SIG-M5 treated with dmso at 0.1 percent for 504 hours (cell line): ENCODE data around the gene COG7.
A peak's percentile ranks its signal among the peaks of the same experiment; 100 is the strongest.
"Not testable (repeated sequence)": the region's sequence is repeated elsewhere in the genome, so short reads cannot be mapped to it uniquely, and the experiment has no call there.

Experiments
- DNase-seq: peaks from one replicate; lab custom pipeline; 2025; ENCODE audit not compliant: unreplicated experiment; lab: John Stamatoyannopoulos, UW

The COG7 gene

DNA sequence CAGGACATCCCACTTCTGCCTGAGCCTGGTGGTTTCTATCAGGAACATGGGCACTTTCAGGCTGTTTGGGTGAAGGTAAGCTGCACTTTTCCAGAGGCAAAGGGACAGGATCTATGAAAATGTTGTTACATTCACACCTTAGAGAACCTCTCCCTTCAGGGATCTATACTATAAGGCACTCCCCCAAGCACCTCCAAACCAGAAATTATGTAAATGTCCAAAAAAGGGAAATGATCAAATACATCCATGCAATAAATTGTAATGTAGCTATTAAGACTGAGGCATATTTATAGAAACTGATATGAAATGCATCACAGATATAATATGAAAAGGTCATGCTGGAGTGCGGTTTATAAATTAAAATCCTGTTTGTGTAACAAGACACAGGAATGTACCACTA lies 23.3 kb upstream of the COG7 start:
- DNase-seq = no peak

DNA sequence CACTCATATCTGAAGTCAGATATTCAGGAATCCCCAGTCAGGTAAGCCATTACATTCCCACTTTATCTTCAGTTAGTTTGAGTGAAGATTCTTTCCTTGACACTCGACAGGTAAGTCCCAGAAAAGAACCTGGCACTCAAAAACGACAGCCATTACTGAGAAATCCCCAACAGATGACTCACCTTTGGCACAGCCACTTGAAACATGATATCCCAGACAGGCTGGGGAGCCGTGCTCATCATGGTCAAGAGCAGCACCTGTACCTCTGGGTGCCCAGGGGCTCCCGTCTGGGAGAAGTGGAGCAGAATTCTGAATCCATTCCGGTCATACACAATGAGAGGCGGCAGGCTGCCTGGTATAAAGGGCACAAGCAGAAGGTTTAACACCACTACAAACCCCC lies 16.8 kb upstream of the COG7 start:
- peak; percentile 2 for DNase-seq

DNA sequence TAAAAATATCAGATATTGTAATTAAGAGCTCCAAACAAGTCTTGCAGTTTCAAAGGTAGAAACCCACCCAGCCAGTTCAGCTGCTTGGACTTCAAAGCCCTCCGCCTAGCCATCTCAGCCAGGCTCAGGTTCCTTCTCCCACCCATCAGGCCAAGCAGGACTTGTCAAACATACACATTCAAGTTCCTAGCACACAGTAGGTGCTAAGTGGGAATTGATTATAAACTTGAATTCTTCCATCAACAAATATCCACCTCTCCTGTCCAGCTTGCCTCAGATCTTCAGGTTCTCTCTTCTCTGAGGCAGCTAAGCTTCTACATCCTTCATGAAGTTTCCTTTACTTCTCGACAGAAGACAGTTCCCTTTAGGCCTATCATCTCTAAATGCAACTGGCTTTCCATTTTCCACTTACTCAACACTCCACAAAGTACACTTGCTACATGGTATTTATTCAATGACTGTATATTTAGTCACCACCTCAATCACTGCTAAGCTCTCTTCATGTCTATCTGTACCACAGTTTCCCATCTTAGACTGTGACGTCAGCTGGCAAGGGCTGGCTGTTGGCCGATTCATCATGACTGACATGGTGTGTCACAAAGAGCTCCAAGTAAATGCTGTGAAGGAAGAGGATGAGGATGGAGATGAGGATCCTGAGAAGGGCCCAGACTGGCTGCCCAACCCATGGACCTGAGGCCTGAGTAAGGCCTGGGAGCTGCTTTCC lies 13.3 kb upstream of the COG7 start:
- no peak for DNase-seq

DNA sequence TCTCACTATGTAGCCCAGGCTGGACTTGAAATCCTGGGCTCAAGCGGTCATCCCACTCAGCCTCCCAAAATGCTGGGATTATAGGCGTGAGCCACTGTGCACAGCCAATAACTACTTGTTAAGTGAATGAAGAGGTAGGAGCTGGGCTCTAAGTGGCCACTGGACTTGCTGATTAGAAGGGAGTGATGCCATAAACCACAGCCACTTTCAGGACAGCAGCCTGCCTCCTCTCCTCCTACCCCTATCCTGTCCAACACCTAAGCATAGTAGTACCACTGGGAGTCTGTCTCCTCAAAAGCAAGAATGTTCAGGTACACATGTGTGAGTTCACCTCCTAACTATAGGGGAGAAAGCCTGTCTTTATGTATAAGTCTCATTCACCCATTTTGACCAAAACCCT lies 12.2 kb upstream of the COG7 start:
- no peak for DNase-seq

DNA sequence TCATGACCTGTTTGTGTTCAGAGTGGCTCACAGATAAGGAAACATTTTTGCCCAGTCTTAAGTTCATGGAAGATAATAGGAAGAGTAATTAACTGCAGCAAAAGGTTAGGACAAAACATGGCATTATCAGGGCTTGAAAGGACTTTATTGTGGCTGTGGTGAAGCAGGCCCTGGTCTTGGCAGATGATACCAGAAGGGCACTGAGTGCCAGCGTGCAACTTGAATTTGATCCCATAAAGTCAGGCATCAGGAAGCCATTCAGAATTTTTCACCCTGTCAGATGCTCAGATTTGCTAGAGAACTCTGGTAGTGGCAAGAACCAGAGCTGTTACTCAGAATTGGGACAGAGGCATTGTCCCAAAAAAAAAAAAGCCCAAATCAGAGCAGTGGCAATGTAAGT lies 11.2 kb upstream of the COG7 start:
- no peak for DNase-seq

DNA sequence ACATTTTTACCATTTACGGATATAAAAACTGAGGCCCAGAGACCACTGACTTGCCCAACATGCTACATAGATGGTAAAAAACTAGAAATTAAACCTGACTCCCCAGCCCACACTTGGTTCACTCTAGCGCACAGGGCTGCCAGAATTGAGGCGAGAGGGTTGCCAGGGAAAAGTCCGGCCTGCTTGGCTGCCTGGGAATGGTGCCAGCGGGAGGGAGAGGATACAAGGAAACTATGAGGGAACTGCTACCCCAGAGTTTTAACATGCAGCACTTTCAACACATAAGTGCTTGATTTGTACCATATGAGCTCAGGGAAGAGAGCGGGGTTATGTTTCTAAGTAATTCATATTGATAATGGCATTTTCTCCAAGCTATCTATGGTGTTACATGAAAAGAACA lies 10.0 kb upstream of the COG7 start:
- DNase-seq = not testable (repeated sequence)

DNA sequence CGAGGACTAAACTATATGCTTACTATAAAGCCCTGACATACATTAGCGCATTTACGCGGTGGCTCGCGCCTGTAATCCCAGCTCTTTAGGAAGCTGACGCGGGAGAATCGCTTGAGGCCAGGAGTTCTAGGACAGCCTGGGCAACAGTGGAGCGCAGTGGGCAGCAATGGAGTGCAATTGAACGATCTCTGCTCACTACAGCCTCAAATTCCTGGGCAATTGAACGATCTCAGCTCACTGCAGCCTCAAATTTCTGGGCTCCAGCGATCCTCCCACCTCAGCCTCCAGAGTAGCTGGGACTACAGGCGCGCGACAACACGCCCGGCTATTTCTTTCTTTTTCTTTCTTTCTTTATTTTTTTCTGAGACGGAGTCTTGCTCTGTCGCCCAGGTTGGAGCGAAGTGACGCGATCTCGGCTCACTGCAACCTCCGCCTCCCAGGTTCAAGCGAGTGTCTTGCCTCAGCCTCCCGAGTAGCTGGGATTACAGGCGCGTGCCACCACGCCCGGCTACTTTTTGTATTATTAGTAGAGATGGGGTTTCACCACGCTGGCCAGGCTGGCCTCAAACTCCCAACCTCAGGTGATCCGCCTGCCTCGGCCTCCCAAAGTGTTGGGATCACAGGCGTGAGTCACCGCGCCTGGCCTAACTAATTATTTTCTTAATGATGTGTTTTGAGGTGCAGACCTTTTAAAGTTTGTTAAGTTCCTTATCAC lies 506 bp upstream of the COG7 start:
- no peak for DNase-seq

DNA sequence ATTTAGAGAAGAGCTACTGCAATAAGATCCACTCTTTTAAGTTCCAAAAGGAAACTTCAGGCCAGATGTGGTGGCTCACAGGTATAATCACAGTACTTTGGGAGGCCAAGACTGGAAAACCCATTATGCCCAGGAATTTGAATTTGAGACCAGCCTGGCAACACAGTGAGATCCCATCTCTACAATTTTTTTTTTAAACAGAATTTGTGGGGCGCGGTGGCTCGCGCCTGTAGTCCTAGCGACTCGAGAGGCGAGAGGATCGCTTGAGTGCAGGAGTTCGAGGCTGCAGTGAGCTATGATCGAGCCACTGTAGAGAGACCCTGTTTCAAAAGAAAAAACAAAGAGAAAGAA lies 793 bp downstream of the COG7 start:
- DNase-seq = no peak

DNA sequence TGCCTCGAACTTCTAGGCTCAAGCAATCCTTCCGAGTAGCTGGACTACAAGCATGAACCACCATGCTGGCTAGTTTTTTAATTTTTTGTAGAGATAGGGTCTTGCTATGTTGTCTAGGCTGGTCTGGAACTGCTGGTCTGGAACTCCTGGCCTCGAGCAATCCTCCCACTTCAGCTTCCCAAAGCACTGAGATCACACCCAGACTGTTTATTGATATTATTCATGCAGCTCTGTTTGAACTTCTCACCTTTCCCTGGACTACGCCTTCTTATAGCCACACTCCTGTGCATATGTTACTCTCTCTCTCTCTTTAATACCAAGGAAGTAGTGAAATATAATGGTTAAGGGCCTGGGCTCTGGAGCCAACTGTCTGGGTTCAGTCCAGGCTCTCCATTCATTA lies 4.6 kb downstream of the COG7 start:
- DNase-seq = no peak

DNA sequence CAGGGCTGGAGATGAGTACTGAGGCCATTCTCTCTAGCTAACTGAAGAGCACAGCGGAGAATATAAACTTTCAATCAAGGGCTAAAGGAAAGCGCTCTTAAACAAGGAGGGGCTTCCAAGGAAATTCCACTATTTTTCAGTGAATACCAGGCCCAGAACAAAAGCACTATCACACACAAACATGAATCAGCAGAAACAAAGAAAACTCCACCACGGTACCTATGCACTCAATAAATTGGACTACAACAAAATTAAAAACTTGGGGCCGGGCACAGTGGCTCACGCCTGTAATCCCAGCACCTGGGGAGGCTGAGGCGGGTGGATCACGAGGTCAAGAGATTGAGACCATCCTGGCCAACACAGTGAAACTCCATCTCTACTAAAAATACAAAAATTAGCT lies 15.4 kb downstream of the COG7 start:
- not testable (repeated sequence) for DNase-seq

DNA sequence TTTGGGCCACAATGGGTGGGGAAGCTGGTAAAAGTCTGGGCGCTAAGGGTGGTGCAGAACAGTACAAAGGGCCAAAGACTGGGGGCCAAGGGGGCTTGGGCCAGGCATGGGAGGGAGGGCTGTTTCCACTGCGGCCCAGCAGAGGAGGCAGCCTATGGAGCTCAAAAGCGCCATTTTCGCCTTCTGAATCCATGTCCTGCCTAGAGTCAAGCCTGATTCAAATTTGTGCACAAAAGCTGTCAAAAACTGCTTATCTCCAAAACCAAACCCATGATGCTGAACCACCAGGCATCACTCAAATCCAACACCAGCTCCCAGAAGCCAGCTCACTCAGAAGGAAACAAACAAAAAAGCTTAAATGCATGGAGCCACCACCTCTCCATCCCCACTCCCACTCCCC lies 16.0 kb downstream of the COG7 start:
- DNase-seq = no peak

DNA sequence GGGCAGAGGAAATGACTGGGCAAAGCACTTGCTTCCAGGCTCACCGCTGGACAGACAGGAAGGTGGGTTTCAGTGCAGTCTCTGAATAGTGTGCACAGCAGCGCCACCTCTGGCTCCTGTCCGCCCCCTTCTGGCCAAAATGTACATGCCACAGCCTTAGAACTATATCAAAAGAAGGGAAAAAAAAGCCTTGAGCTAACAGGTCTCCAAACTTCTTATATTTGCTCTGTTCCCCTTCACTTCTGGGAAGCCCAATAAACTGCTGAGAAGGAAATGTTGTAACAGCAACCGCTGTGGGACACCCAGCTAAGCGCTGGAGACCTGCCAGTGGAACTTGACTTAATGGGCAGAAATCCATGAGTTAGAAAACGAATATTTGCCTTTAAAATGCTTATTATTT lies 17.5 kb downstream of the COG7 start:
- peak; percentile 90 for DNase-seq

DNA sequence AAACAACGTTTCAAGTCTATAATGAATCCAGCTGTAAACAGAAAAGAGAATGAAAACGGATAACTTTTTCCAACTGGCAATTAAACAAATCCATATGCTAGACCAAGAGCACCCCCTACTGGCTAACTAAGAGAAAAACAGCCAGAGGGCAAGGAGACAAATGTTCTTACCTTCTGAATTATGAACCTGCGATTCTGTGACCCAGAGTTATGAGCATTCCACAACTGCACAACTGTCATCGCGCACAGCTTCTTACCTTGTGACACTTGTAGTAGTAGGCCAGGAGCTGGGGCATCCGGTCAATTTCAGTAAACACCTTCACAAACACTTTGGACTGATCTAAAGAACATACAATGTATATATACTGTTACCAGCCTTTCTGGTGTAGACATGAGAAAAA lies 18.6 kb downstream of the COG7 start:
- DNase-seq = peak; percentile 66

DNA sequence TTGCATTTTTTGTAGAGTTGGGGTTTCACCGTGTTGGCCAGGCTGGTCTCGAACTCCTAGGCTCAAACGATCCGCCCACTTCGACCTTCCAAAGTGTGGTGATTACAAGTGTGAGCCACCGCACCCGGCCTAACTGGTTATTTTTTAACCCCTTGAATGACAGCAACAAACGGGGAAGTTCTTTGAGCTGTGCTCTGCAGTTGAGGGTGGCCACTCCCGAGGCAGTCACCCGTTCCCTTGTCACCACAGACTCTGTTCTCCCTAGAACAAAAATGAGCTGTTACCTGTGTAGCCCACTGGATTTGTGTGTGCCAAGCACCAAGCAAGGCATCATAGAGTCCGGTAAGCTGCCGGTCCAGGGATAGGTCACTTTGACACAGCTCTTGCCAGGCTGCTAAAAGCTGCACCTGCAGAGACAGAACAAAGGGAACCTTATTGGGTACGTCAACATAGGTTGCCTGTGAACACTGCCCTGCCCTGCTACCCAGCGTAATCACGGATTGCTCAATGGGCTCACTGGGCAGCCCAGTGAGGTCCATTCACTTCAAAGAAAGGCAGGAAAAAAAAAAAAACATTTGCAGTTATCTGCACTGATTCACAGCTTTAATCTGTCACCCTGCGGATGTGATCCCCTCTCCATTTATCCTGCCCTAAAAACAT lies 19.6 kb downstream of the COG7 start:
- DNase-seq = no peak

DNA sequence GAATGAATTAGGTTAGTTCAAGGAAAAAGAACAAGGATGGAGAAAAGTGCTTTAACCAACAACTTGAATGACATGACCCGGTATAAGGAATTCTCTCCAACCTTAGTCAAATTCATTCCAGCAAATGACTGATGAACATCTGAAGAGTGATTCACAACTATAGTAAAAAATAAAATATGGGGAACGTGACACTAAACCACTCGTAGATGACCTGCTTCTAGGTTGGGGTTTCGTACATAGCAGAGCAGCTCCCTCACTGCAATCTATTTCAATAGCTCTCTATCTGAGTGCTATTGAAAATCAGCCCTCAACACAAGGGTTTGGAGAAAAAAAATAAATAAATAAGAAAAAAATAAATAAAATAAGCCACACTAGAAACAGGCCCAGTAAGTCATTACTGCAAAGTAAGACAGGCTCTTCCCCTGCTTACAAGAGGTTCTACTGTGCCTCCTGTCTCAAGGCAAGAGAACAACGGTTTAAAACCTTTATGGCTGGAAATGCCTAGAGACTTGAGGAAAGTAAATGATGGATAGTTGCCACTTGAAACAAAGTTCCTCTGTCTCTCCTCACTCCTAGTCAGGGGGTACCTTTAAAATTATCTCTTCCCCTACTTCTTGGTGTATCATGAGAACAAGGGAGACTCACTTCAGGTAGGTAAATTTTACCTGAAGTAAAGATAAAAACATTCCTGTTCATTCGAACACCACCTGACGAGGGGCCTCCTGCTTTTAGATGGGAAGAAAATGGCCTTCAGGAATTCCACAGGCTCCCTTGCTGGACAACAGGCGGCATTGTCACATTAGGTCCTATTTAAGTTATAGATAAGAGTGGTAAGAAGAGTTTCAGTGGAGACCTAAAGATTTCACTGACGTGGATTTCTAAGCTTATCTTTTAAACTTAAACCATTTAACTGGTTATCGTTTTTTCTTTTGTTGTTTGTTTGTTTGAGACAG lies 20.5 kb downstream of the COG7 start:
- DNase-seq = no peak

DNA sequence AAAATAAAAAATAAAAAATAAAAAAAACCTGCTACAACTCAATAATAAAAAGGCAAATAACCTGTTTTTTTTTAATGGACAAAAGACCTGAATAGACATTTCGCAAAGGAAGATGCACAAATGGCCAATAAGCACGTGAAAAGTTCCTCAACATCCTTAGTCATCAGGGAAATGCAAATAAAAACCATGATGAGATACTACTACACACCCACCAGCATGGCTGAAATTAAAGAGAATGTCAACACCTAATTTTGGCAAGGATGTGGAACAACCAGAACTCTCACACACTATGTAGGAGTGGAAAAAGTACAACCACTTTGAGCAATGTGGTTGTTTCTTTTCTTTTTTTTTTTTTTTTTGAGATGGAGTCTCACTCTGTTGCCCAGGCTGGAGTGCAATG lies 24.6 kb downstream of the COG7 start:
- DNase-seq = no peak

DNA sequence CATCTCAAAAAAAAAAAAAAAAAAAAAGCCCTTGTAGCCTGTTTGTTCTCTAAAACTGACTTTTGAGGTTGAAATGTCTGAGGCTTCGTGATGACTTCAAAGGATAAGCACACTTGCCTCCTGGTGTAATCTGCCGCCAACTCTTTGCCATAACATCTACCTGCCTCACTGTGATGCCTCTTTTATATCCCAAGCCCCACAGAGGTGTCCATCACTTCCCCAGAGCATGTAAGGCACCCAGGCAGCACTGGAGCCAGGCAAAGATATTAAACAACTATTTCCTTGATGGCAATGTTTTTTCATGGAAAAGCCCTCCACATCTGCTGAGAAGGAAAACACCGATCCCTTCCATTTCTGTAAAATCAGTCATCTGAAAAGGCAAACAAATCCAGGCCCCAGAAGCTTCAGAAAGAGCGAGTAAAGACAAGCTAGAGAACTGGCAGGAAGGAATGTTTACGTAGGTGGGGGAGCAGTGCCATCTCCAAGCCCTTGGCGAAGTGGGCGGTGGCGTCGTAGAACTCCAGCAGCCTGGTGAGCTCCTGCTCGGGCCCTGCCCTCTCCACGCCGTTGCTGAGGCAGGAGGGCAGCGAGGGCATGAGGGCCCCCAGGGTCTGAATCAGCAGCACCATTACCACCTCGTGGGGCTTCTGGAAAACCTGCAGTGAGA lies 28.6 kb downstream of the COG7 start:
- no peak for DNase-seq

DNA sequence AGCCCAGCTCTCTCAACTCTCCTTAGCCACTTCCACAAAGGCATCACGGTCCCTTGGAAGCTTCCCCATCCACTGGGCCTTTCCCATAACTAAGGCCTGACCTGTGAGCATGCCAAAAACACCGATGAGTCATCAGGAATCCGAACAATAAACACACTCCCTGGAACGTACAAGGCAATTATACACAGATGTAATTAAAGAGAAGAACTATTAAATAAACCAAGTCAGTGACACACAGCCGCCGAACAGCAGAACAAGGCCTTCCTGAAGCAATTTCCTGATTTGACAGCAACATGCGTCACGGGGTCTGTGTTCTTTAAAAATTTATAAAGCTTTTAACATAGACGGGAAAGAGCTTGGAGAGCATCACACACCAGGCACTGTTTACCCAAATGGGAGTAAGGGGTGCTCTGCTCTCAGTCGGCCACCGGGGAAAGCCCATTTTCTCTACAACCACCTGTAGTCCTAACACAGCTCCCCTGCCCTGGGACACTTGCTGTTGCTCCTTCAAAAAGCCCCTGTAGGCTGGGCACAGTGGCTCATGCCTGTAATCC lies 29.4 kb downstream of the COG7 start:
- DNase-seq = no peak

DNA sequence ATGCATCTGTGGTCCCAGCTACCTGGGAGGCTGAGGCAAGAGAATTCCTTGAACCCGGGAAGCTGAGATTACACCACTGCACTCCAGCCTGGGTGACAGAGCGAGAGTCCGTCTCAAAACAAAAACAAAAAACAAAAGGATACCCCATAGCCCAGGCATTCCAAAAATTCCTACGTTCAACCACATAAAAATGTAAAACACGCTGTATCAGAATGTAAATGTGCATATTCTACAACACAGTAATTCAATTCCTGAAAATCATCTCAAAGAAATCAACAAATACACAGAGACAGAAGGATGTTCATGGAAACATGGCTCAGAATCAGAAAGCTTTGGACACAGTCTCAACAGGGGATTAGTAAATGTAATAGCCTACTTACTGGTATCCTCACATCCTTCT lies 33.0 kb downstream of the COG7 start:
- no peak for DNase-seq

DNA sequence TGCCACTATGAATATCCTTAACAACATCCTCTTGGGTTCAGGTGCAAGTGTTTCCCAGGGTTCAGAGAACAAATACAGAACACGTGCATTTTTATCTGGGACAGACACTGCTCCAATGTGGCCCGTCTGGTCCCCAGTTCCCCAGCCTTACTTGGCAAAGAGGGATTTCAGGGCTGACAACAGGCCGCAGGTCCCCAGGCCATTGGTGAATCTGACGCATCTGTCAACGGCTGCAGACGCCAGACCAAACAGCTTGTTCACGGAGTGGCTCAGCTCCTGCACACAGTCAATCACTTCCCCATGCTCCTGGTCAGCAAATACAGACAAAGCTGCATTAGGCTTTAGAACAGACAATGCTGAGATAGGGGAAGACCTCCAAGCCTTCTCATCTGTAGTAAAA lies 36.2 kb downstream of the COG7 start:
- no peak for DNase-seq

DNA sequence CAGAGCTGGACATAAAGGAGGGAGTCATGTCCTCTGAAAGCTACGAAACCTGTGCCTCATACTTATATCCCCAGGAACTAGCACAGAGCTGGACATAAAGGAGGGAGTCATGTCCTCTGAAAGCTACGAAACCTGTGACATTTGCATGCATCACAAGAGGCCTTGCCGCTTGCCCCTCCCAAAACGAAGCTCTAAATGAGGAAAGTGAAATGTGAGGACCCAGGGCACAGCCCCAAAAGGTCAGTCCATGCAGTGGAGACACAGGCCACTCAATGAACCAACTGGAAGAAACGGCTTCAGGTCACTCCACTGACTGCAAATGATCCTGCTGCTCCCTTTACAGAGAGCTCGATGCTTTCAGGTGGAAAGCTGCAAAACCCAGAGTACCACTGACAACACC lies 38.3 kb downstream of the COG7 start:
- DNase-seq = no peak
